ELF-1 (cell line): ENCODE results near the gene FLT3.
"Not testable (repeated sequence)": the region's sequence is repeated elsewhere in the genome, so short reads cannot be mapped to it uniquely, and the experiment has no call there.

Experiments
- DNase-seq: peaks from one replicate; pipeline ENCODE4 v3.0.0-alpha.2; 2016; ENCODE audit warnings: low read depth, low spot score

Gene FLT3

GRCh38 chr13:28099396-28100149, 803 bp downstream of the FLT3 start:
- DNase-seq, result peak; percentile 4

- DNase-seq, result no peak
These were observed 2.9 kb downstream of the FLT3 start for GRCh38 chr13:28097503-28097902.

- DNase-seq, result no peak
These were observed 6.1 kb downstream of the FLT3 start for GRCh38 chr13:28094306-28094705.

- no peak for DNase-seq
These were observed 6.5 kb downstream of the FLT3 start for GRCh38 chr13:28093881-28094280.

- no peak for DNase-seq
These were observed 7.9 kb downstream of the FLT3 start for GRCh38 chr13:28092431-28092830.

- DNase-seq, result no peak
These were observed 11.3 kb downstream of the FLT3 start for GRCh38 chr13:28089065-28089464.

GRCh38 chr13:28077820-28078219, 22.6 kb downstream of the FLT3 start:
- DNase-seq, result not testable (repeated sequence)

- DNase-seq, result no peak
These were observed 23.1 kb downstream of the FLT3 start for GRCh38 chr13:28077231-28077630.

- DNase-seq, result no peak
These were observed 29.0 kb downstream of the FLT3 start for GRCh38 chr13:28071424-28071823.

GRCh38 chr13:28067491-28067890, 32.9 kb downstream of the FLT3 start:
- DNase-seq, result no peak

- no peak for DNase-seq
These were observed 41.3 kb downstream of the FLT3 start for GRCh38 chr13:28058866-28059613.

- no peak for DNase-seq
These were observed 43.2 kb downstream of the FLT3 start for GRCh38 chr13:28056970-28057712.

GRCh38 chr13:28056426-28056825, 44.0 kb downstream of the FLT3 start:
- DNase-seq, result no peak

GRCh38 chr13:28055357-28055756, 45.0 kb downstream of the FLT3 start:
- DNase-seq, result no peak

- DNase-seq, result no peak
These were observed 47.4 kb downstream of the FLT3 start for GRCh38 chr13:28052945-28053344.

GRCh38 chr13:28049880-28050875, 50.2 kb downstream of the FLT3 start:
- DNase-seq, result peak; percentile 60

- DNase-seq, result no peak
These were observed 51.2 kb downstream of the FLT3 start for GRCh38 chr13:28049215-28049614.

GRCh38 chr13:28048768-28049167, 51.6 kb downstream of the FLT3 start:
- no peak for DNase-seq

- no peak for DNase-seq
These were observed 52.5 kb downstream of the FLT3 start for GRCh38 chr13:28047757-28048388.

GRCh38 chr13:28046981-28047380, 53.4 kb downstream of the FLT3 start:
- no peak for DNase-seq

GRCh38 chr13:28045861-28046260, 54.5 kb downstream of the FLT3 start:
- peak; percentile 40 for DNase-seq
